Type B pancreatic cell (in vitro differentiated cells): ENCODE measurements around the gene P2RX1. TPM values are rescaled to one million over a fixed set of nuclear protein-coding genes. Genes with fewer than 3 reads are reported as not detected.

Source experiments
- DNase-seq: peaks from one replicate; pipeline ENCODE4 v3.0.0; 2021; ENCODE audit warnings: mixed read lengths; ENCODE audit not compliant: unreplicated experiment; ENCODE audit errors: extremely low spot score
- H3K27ac Mint-ChIP-seq: 2 replicates; pipeline ENCODE4 v1.8.0; 2021; ENCODE audit warnings: mild to moderate bottlenecking, mixed read lengths
- H3K27me3 Mint-ChIP-seq: 2 replicates; pipeline ENCODE4 v1.8.0; 2021; ENCODE audit warnings: mixed read lengths
- H3K36me3 Mint-ChIP-seq: 2 replicates; pipeline ENCODE4 v1.8.0; 2021; ENCODE audit warnings: mixed read lengths
- H3K4me1 Mint-ChIP-seq: one replicate; pipeline ENCODE4 v1.8.0; 2021; ENCODE audit warnings: mixed read lengths; ENCODE audit not compliant: unreplicated experiment
- H3K4me3 Mint-ChIP-seq: 2 replicates; pipeline ENCODE4 v1.8.0; 2021; ENCODE audit warnings: mild to moderate bottlenecking, mixed read lengths
- H3K9me3 Mint-ChIP-seq: 2 replicates; pipeline ENCODE4 v1.8.0; 2021; ENCODE audit warnings: mixed read lengths
- total RNA-seq: library from RNA; stranded (reverse); gene quantifications from 2 replicates; pipeline ENCODE4 v1.2.1, GENCODE V29; 2021; ENCODE audit warnings: low replicate concordance
- TF ChIP-seq, protein P1 (sequence below): fragments of 200-600 bp; sonication (generic); conservative IDR thresholded peaks from 2 replicates; pipeline ENCODE4 v1.5.0; 2021; ENCODE audit warnings: antibody characterized with exemption, mild to moderate bottlenecking

The P2RX1 gene
- total RNA-seq, 1 donor from 2014 or later, result not detected

DNA sequence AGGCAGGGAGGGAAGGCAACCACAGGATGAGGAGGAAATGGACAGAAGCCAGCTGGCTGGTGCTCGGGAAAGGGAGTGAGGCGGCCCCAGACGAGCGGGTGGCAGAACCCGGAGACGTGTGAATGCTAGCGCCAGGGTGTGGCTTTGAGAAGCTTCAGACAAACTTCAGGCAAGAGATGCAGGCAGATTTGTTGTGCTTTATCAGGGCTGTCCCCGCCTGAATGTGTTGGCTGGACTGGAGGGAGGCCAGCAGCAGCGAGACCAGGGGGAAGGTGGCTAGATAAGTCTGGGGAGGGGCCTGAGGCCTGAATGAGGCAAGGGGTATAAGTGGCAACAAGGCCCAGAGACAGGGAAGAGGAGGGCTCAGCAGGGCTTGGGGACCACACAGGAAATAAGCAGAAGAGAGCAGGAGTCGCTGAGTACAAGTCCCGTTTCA lies 45.4 kb downstream of the P2RX1 start:
- no peaks in the 10 kb centered on the region for H3K27me3 Mint-ChIP-seq
- no peaks in the 10 kb centered on the region for H3K4me1 Mint-ChIP-seq
- DNase-seq, result no peak
- H3K27ac Mint-ChIP-seq, result no peak overlapping the region
- no peaks in the 10 kb centered on the region for H3K36me3 Mint-ChIP-seq
- H3K9me3 Mint-ChIP-seq, result no peaks in the 10 kb centered on the region
- TF ChIP-seq, protein P1, sequence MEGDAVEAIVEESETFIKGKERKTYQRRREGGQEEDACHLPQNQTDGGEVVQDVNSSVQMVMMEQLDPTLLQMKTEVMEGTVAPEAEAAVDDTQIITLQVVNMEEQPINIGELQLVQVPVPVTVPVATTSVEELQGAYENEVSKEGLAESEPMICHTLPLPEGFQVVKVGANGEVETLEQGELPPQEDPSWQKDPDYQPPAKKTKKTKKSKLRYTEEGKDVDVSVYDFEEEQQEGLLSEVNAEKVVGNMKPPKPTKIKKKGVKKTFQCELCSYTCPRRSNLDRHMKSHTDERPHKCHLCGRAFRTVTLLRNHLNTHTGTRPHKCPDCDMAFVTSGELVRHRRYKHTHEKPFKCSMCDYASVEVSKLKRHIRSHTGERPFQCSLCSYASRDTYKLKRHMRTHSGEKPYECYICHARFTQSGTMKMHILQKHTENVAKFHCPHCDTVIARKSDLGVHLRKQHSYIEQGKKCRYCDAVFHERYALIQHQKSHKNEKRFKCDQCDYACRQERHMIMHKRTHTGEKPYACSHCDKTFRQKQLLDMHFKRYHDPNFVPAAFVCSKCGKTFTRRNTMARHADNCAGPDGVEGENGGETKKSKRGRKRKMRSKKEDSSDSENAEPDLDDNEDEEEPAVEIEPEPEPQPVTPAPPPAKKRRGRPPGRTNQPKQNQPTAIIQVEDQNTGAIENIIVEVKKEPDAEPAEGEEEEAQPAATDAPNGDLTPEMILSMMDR, result no peak
- no peak overlapping the region for H3K4me3 Mint-ChIP-seq

DNA sequence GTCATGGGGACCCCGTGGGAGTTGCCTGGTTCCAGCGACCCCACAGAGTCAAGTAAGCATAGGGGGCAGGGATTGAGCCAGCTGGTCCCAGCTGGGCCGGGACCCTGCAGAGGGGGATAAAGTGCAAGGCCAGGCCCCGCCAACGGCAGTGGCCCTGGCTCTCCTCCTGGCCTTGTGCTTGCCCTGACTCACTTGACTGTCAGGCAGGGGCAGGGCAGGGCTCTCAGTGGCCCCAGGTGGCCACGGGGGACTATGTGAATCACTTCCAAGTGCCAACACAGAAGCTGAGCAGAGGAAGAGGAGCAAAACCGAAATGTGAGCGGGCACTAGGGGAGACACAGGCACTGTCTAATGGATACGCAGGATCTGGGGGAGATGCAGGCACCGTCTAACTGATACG lies 48.7 kb downstream of the P2RX1 start:
- no peaks in the 10 kb centered on the region for H3K4me1 Mint-ChIP-seq
- no peaks in the 10 kb centered on the region for H3K9me3 Mint-ChIP-seq
- H3K27ac Mint-ChIP-seq, result no peak overlapping the region
- H3K4me3 Mint-ChIP-seq, result no peak overlapping the region
- no peaks in the 10 kb centered on the region for H3K36me3 Mint-ChIP-seq
- no peaks in the 10 kb centered on the region for H3K27me3 Mint-ChIP-seq
- TF ChIP-seq, protein P1, result no peak
- DNase-seq, result no peak

DNA sequence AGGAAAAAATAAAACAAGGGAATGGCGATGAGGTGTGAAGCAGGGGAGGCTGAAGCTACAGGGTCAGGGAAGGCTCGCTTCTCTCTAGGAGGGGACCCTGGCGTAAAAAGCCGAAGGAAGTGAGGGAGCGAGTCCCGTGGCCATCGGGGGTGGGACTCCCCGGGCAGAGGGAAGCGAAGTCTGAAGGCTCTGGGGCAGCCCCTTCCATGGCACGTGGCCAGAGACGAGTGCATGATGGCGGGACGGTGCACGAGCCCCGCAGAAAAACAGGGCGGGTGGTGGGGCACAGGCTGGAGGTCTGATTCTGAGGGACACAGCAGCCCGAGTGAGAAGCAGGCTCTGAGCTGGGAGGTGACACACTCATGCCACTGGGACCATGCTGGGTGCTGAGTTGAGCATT lies 49.2 kb downstream of the P2RX1 start:
- no peaks in the 10 kb centered on the region for H3K4me1 Mint-ChIP-seq
- TF ChIP-seq, protein P1, result no peak
- H3K27ac Mint-ChIP-seq, result no peak overlapping the region
- H3K9me3 Mint-ChIP-seq, result no peaks in the 10 kb centered on the region
- no peaks in the 10 kb centered on the region for H3K36me3 Mint-ChIP-seq
- no peak overlapping the region for H3K4me3 Mint-ChIP-seq
- no peak for DNase-seq
- H3K27me3 Mint-ChIP-seq, result no peaks in the 10 kb centered on the region

DNA sequence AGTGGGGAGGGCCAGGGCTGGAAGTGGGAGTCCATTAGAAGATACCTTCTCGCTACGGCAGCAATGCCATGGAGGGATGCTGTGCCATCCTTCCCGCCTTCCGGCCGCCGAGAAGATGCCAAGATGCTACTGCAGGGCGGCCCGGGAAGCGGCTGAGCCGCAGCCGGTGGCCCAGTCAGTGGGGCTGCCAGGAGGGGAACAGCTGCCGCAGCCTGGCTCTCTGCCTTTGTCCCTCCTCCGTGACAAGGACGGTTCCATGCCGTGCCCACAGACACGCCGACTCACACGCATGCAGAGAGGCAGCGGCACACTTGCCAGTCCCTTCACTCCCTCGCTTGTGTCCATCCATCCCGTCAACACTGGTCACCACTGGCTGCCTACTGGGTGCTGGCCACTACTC lies 50.0 kb downstream of the P2RX1 start:
- no peak for DNase-seq
- TF ChIP-seq, protein P1, result no peak
- Mint-ChIP-seq H3K36me3 (no peaks in the 10 kb centered on the region), H3K4me3 (no peak overlapping the region), H3K27ac (no peak overlapping the region), H3K9me3 (no peaks in the 10 kb centered on the region), H3K27me3 (no peaks in the 10 kb centered on the region), H3K4me1 (no peaks in the 10 kb centered on the region)

DNA sequence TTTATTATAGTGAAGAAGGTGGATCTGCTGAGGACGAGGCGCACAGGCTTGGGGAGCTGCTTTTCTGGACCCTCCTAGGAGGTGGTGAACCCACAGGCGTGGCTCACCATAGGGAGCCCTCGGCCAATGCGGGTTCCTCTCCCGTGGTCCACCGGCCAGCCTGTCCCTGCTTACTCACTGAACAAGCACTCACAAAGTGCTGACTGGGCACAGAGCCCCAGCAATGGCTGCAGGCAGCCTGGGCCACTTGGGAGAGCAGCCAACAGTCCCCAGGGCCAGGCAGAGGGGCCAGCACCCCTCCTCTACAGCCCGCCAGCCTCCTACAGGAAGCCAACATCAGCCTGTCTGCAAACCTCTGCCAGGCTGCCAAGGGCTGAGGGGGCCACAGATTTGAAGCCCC lies 51.1 kb downstream of the P2RX1 start:
- H3K27ac Mint-ChIP-seq, result no peak overlapping the region
- no peaks in the 10 kb centered on the region for H3K9me3 Mint-ChIP-seq
- H3K4me1 Mint-ChIP-seq, result no peaks in the 10 kb centered on the region
- H3K27me3 Mint-ChIP-seq, result no peaks in the 10 kb centered on the region
- no peak for DNase-seq
- TF ChIP-seq, protein P1, result no peak
- no peak overlapping the region for H3K4me3 Mint-ChIP-seq
- H3K36me3 Mint-ChIP-seq, result no peaks in the 10 kb centered on the region

- DNase-seq, result no peak
- Mint-ChIP-seq H3K27ac (no peak overlapping the region), H3K27me3 (no peaks in the 10 kb centered on the region), H3K36me3 (no peaks in the 10 kb centered on the region), H3K4me1 (no peaks in the 10 kb centered on the region), H3K9me3 (no peaks in the 10 kb centered on the region), H3K4me3 (no peak overlapping the region)
- TF ChIP-seq, protein P1, result no peak
Measured at GRCh38 chr17:3864534-3864933, 51.7 kb downstream of the P2RX1 start.
